Suprapubic skin (tissue), 4 donors: ENCODE measurements around the gene TRIM44.

Experiments
- EP300 ChIP-seq: sonication (generic); formaldehyde crosslinking; IDR thresholded peaks from one replicate; pipeline ENCODE4 v1.6.1; 2017; ENCODE audit warnings: antibody characterized with exemption
- POLR2A ChIP-seq, 2 donors: fragments of 450-650 bp; IDR thresholded peaks; one replicate each; pipeline ENCODE4 v1.6.1; 2017; ENCODE audit warnings: antibody characterized with exemption in 2 of 2, mild to moderate bottlenecking in 2 of 2, moderate library complexity in 2 of 2
- POLR2AphosphoS5 ChIP-seq, 3 donors: sonication (generic); formaldehyde crosslinking; IDR thresholded peaks; one replicate each; pipeline ENCODE4 v1.6.1; 2017; ENCODE audit warnings: antibody characterized with exemption in 3 of 3
- TF ChIP-seq, protein P1 (sequence below), 2 donors: fragments of 200-600 bp in 1 of 2; fragments of 450-650 bp in 1 of 2; sonication (generic) in 1 of 2; IDR thresholded peaks; one replicate each; pipeline ENCODE4 v1.5.1; 2016 to 2019; ENCODE audit warnings: antibody characterized with exemption in 2 of 2, mild to moderate bottlenecking in 1 of 2, moderate library complexity in 1 of 2

DNA sequence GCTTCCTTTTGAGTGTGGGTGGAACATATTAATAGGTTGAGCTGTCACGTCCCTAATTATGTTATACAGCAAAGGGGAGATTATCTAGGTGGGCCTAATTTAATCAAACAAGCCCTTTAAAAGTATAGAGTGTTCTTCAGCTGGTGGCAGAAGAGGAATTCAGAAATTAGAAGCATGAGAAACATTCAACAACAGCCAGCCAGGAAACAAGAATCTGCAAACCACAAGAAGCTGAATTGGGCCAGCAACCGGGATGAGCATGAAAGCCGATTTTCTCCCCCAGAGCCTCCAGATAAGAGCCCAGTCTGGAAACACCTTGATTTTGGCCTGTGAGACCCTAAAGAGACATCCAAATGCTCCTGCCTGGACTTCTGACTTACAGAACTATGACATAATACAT lies 175.5 kb downstream of the TRIM44 start:
- TF ChIP-seq, protein P1, sequence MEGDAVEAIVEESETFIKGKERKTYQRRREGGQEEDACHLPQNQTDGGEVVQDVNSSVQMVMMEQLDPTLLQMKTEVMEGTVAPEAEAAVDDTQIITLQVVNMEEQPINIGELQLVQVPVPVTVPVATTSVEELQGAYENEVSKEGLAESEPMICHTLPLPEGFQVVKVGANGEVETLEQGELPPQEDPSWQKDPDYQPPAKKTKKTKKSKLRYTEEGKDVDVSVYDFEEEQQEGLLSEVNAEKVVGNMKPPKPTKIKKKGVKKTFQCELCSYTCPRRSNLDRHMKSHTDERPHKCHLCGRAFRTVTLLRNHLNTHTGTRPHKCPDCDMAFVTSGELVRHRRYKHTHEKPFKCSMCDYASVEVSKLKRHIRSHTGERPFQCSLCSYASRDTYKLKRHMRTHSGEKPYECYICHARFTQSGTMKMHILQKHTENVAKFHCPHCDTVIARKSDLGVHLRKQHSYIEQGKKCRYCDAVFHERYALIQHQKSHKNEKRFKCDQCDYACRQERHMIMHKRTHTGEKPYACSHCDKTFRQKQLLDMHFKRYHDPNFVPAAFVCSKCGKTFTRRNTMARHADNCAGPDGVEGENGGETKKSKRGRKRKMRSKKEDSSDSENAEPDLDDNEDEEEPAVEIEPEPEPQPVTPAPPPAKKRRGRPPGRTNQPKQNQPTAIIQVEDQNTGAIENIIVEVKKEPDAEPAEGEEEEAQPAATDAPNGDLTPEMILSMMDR (IDR thresholded peaks at IDR 0.05), result no peak
- no peak for TF ChIP-seq POLR2A (IDR thresholded peaks at IDR 0.05)
- TF ChIP-seq EP300, result no peak
- no peak for TF ChIP-seq POLR2AphosphoS5 (IDR thresholded peaks at IDR 0.05)
